H9 (cell line): ENCODE data around the gene C10orf105. TPM values are rescaled to one million over a fixed set of nuclear protein-coding genes. Genes with fewer than 3 reads are reported as not detected.

Source experiments
- DNase-seq: peaks from one replicate; pipeline ENCODE4 v3.0.0-alpha.2; 2017
- H2AFZ ChIP-seq: one replicate; pipeline ENCODE4 v1.6.1; 2013; ENCODE audit warnings: mild to moderate bottlenecking, low read length, control low read depth, moderate library complexity
- H2AK5ac ChIP-seq: 2 replicates; pipeline ENCODE4 v1.6.1; 2013; ENCODE audit warnings: low read length, control low read depth, mixed read lengths; ENCODE audit not compliant: insufficient read length
- H2BK120ac ChIP-seq: one replicate; pipeline ENCODE4 v1.6.1; 2013; ENCODE audit warnings: low read depth, mild to moderate bottlenecking, low read length, control low read depth, inconsistent platforms; ENCODE audit not compliant: poor library complexity, severe bottlenecking
- H2BK12ac ChIP-seq: 2 replicates; pipeline ENCODE4 v1.6.1; 2013; ENCODE audit warnings: low read length, control low read depth, mixed read lengths, low read depth; ENCODE audit not compliant: insufficient read length
- H2BK15ac ChIP-seq: 2 replicates; pipeline ENCODE4 v1.6.1; 2013; ENCODE audit warnings: low read depth, low read length, control low read depth
- H2BK20ac ChIP-seq: one replicate; pipeline ENCODE4 v1.6.1; 2013; ENCODE audit warnings: low read depth, mild to moderate bottlenecking, low read length, control low read depth, inconsistent platforms; ENCODE audit not compliant: poor library complexity, severe bottlenecking
- H2BK5ac ChIP-seq: 2 replicates; pipeline ENCODE4 v1.6.1; 2013; ENCODE audit warnings: low read length, control low read depth, mixed read lengths; ENCODE audit not compliant: insufficient read length
- H3K14ac ChIP-seq: 2 replicates; pipeline ENCODE4 v1.6.1; 2013; ENCODE audit warnings: low read length, control low read depth; ENCODE audit not compliant: insufficient read depth
- H3K18ac ChIP-seq: 2 replicates; pipeline ENCODE4 v1.6.1; 2013; ENCODE audit warnings: low read depth, mild to moderate bottlenecking, mixed read lengths, low read length, control low read depth; ENCODE audit not compliant: insufficient read length
- H3K23ac ChIP-seq: 2 replicates; pipeline ENCODE4 v1.6.1; 2013; ENCODE audit warnings: low read length, control low read depth, mixed read lengths, low read depth; ENCODE audit not compliant: insufficient read length
- H3K23me2 ChIP-seq: 2 replicates; pipeline ENCODE4 v1.6.1; 2013; ENCODE audit warnings: low read depth, mild to moderate bottlenecking, mixed read lengths, low read length, control low read depth; ENCODE audit not compliant: insufficient read length, poor library complexity, severe bottlenecking
- H3K27ac ChIP-seq: 2 replicates; pipeline ENCODE4 v1.5.1; 2013; ENCODE audit warnings: low read length, control low read depth, mixed read lengths, low read depth; ENCODE audit not compliant: insufficient read length
- H3K27me3 ChIP-seq: 2 replicates; pipeline ENCODE4 v1.6.1; 2013; ENCODE audit warnings: low read length, control low read depth, inconsistent platforms; ENCODE audit not compliant: insufficient read depth
- H3K4ac ChIP-seq: 2 replicates; pipeline ENCODE4 v1.6.1; 2013; ENCODE audit warnings: low read depth, mild to moderate bottlenecking, control low read depth, inconsistent platforms, low read length, moderate library complexity
- H3K4me1 ChIP-seq: 2 replicates; pipeline ENCODE4 v1.6.1; 2013; ENCODE audit warnings: low read length, control low read depth, inconsistent platforms; ENCODE audit not compliant: insufficient read depth
- H3K4me2 ChIP-seq: 2 replicates; pipeline ENCODE4 v1.6.1; 2013; ENCODE audit warnings: low read length, control low read depth, mixed read lengths; ENCODE audit not compliant: insufficient read length, insufficient read depth
- H3K56ac ChIP-seq: 2 replicates; pipeline ENCODE4 v1.6.1; 2013; ENCODE audit warnings: low read depth, mild to moderate bottlenecking, mixed read lengths, low read length, control low read depth; ENCODE audit not compliant: insufficient read length
- H3K79me1 ChIP-seq: 2 replicates; pipeline ENCODE4 v1.6.1; 2013; ENCODE audit warnings: low read depth, mild to moderate bottlenecking, moderate library complexity, low read length, control low read depth, inconsistent platforms; ENCODE audit not compliant: insufficient read depth, poor library complexity, severe bottlenecking
- H3K79me2 ChIP-seq: 2 replicates; pipeline ENCODE4 v1.6.1; 2013; ENCODE audit warnings: low read length, control low read depth, inconsistent platforms; ENCODE audit not compliant: insufficient read depth
- H3K9ac ChIP-seq: 2 replicates; pipeline ENCODE4 v1.6.1; 2013; ENCODE audit warnings: low read length, control low read depth, mixed read lengths; ENCODE audit not compliant: insufficient read length; ENCODE audit errors: extremely low read depth
- H3K9me3 ChIP-seq: one replicate; pipeline ENCODE4 v1.6.1; 2013; ENCODE audit warnings: low read depth, low read length, inconsistent platforms; ENCODE audit not compliant: control insufficient read depth
- H3T11ph ChIP-seq: one replicate; pipeline ENCODE4 v1.6.1; 2013; ENCODE audit warnings: mild to moderate bottlenecking, low read length, control low read depth, inconsistent platforms
- H4K20me1 ChIP-seq: one replicate; pipeline ENCODE4 v1.6.1; 2013; ENCODE audit not compliant: control insufficient read depth, insufficient read length, insufficient read depth
- H4K5ac ChIP-seq: 2 replicates; pipeline ENCODE4 v1.6.1; 2013; ENCODE audit warnings: low read depth, mild to moderate bottlenecking, mixed read lengths, low read length, control low read depth; ENCODE audit not compliant: insufficient read length
- H4K8ac ChIP-seq: replicated peaks from 2 replicates; pipeline ENCODE4 v1.6.1; 2013; ENCODE audit warnings: low read length, control low read depth, mixed read lengths, low read depth; ENCODE audit not compliant: insufficient read length
- H4K91ac ChIP-seq: 2 replicates; pipeline ENCODE4 v1.6.1; 2013; ENCODE audit warnings: low read depth, mild to moderate bottlenecking, moderate library complexity, mixed read lengths, low read length, control low read depth; ENCODE audit not compliant: insufficient read length
- H3K27ac Mint-ChIP-seq, 3 experiments: 2 replicates in 2 of 3; 3 replicates in 1 of 3; pipeline ENCODE4 v1.8.0; 2020 to 2021; ENCODE audit warnings: mixed read lengths in 3 of 3, mild to moderate bottlenecking in 1 of 3, moderate library complexity in 1 of 3
- H3K27me3 Mint-ChIP-seq: 2 replicates; pipeline ENCODE4 v1.8.0; 2021; ENCODE audit warnings: low read depth, mild to moderate bottlenecking, moderate library complexity, mixed read lengths
- H3K36me3 Mint-ChIP-seq, 3 experiments: 2 replicates in 2 of 3; 3 replicates in 1 of 3; pipeline ENCODE4 v1.8.0; 2020 to 2021; ENCODE audit warnings: low read depth in 3 of 3, mixed read lengths in 3 of 3; ENCODE audit not compliant: insufficient read depth in 1 of 3
- H3K4me1 Mint-ChIP-seq, 2 experiments: 2 replicates each; pipeline ENCODE4 v1.8.0; 2020; ENCODE audit warnings: mixed read lengths in 2 of 2
- H3K4me3 Mint-ChIP-seq, 2 experiments: 2 replicates in 1 of 2; 3 replicates in 1 of 2; pipeline ENCODE4 v1.8.0; 2020 to 2021; ENCODE audit warnings: mild to moderate bottlenecking in 2 of 2, mixed read lengths in 2 of 2, moderate library complexity in 1 of 2
- H3K9me3 Mint-ChIP-seq, 2 experiments: 2 replicates in 1 of 2; 3 replicates in 1 of 2; pipeline ENCODE4 v1.8.0; 2020; ENCODE audit warnings: mild to moderate bottlenecking in 2 of 2, mixed read lengths in 2 of 2, moderate library complexity in 1 of 2
- CTCF ChIP-seq: fragments of 200-600 bp; sonication (generic); conservative IDR thresholded peaks from 3 replicates; pipeline ENCODE4 v1.8.0; 2021; ENCODE audit warnings: antibody characterized with exemption, mild to moderate bottlenecking
- WGBS: extraction: QIAGEN DNeasy Blood & Tissue Kit; methylation state at CpG from one replicate; pipeline ENCODE4 v1.1.7; 2013; ENCODE audit warnings: missing lambda C conversion rate, low lambda C conversion rate, mixed read lengths; ENCODE audit not compliant: insufficient read length; ENCODE audit errors: extremely low coverage; 5-methylcytosine and 5-hydroxymethylcytosine counted together
- total RNA-seq: library from RNA; stranded (reverse); gene quantifications from 2 replicates; pipeline ENCODE4 v1.2.1, GENCODE V29; 2021

C10orf105 gene
- total RNA-seq, 1 experiment from 2014 or later, result 0.26 TPM

DNA sequence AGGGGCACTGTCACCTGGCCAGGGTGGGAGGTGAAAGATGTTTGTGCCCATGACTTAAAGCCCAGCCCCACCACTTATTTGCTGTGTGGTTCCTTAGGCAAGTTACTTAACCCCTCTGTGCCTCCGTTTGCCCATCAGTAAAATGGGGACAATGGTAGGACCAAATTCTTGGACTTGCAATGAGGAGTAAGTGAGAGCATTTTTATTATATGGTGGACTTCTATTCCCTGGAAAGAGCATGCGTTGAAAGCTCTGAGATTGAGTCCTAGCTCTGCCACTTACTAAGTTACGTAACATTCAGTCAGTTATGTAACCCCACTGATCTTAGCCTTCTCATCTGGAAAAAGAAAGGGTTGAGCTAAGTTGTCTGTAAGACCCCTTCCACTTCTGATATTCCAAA is 35.0 kb upstream of the C10orf105 start:
- H2BK5ac ChIP-seq, result no peak overlapping the region
- no peak overlapping the region for H3K23ac ChIP-seq
- no peak overlapping the region for H2BK20ac ChIP-seq
- no peak overlapping the region for H2AFZ ChIP-seq
- H3K9ac ChIP-seq, result no peak overlapping the region
- H3K9me3 Mint-ChIP-seq, result no peaks in the 10 kb centered on the region; a peak in 1 of 5 replicates
- no peak overlapping the region for H3K18ac ChIP-seq
- no peak overlapping the region for H2BK120ac ChIP-seq
- H3K23me2 ChIP-seq, result no peaks in the 10 kb centered on the region
- H3K27me3 ChIP-seq, result no peaks in the 10 kb centered on the region
- no peak overlapping the region for H3K4me3 Mint-ChIP-seq
- no peak overlapping the region for H3K4ac ChIP-seq
- H3K27ac Mint-ChIP-seq, result no peak overlapping the region
- no peaks in the 10 kb centered on the region for H3K9me3 ChIP-seq
- no peak overlapping the region for H4K8ac ChIP-seq
- no peak overlapping the region for H3K14ac ChIP-seq
- no peak for TF ChIP-seq CTCF
- no peak overlapping the region for H3K56ac ChIP-seq
- peaks cover 2% of the 10 kb centered on the region for H3K27me3 Mint-ChIP-seq
- H4K91ac ChIP-seq, result no peak overlapping the region
- DNase-seq, result no peak
- no peak overlapping the region for H2AK5ac ChIP-seq
- H2BK12ac ChIP-seq, result no peak overlapping the region
- H3K36me3 Mint-ChIP-seq, result no peaks in the 10 kb centered on the region
- no peak overlapping the region for H3T11ph ChIP-seq
- no peaks in the 10 kb centered on the region for H3K79me1 ChIP-seq
- H4K20me1 ChIP-seq, result no peaks in the 10 kb centered on the region
- WGBS, result no CpG with 5 or more reads among the region's 3 CpGs
- no peak overlapping the region for H3K27ac ChIP-seq
- H3K4me1 Mint-ChIP-seq, result peaks cover 15 to 31% of the 10 kb centered on the region in 2 experiments
- H3K79me2 ChIP-seq, result no peaks in the 10 kb centered on the region; the same call in 1 of the 2 replicates
- H2BK15ac ChIP-seq, result no peak overlapping the region
- H4K5ac ChIP-seq, result no peak overlapping the region
- no peak overlapping the region for H3K4me2 ChIP-seq
- no peaks in the 10 kb centered on the region for H3K4me1 ChIP-seq
